ENCODE results near the gene DNAJC6.
"Not testable (repeated sequence)": the region's sequence is repeated elsewhere in the genome, so short reads cannot be mapped to it uniquely, and the experiment has no call there.

DNAJC6 gene

DNA sequence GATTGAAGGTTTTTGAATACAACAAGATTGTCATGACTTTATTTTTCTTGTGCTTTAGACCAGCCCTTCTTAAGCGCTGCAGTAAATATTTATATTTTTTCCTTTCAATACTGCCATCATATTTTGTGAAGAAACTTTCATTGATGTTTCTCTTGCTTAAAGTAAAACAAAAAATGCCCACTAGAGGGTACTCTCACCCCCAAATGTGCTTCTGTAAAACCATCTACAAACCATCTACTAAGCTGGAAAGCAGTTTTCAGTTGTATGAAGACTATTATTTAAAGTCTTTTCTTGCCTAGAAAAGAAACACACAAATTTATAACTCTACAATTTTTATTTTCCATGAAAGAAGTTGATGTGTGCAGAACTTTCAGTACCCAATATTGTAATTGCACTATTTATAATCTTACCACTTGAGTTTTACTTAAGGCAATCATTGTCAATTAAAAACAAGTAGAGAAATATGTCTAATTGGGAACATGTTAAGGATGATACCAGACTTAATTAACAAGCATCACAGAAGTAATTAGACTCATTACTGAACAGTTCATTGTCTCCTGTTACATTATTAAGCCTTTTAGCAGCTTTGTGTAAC is 121.9 kb downstream of the DNAJC6 start:
- peak in 1 of 5 donors; percentile 38 for DNase-seq

DNA sequence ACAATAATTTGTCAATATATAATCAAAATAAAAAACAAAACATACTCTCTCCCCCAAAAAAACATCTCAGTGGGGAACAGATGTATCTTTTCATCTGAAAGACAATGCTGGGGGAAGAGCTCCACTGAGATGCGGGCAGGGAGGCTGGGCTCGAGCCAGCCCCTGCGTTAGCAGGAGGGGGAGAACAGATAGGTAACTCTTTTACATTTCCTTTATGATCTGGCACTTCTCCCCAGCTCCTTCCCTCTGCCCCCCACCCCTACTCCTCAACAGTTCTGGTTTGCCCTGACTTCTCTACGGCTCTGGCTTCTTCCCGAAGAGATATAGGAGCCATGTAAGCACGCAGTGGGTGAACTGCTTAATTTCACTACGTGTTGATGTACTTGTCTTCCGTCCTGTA is 123.6 kb downstream of the DNAJC6 start:
- no peak for DNase-seq

DNA sequence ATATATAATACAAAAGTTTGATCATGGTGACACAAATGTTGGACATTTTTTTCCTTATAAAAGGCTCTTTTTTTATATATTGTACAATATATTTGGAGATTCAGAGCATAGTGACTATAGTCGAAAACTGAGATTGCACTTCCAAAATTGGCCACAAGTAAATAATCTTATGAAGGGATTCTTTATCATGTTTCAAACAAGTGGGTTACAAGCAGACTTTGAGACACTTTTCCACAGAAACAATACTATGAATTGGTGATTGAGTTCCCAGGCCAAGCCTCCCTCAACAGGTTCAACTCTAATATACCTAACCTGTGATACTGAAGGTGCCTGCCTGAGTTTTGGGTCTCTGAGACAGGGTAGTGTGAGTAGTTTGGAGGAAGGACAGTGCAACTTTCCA is 124.9 kb downstream of the DNAJC6 start:
- DNase-seq, result no peak

DNA sequence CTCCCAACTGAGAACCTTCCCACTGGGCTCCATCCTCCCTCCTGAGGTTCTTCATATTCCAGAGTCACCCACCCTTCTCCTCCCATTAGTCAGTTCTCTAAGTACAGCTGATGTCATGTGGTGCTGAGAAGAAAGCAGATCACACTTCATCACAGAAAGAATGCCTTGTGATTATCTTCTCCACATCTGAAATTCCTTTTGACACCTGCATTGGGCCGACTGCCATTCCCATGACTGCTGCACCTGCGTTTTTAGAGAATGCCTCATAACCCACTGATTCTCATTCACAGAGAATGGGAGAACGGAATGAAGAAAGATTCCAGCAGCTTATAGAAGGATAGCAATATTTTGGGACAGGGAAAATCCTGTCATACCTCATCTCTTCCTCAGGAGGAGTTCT is 125.4 kb downstream of the DNAJC6 start:
- no peak for DNase-seq

DNA sequence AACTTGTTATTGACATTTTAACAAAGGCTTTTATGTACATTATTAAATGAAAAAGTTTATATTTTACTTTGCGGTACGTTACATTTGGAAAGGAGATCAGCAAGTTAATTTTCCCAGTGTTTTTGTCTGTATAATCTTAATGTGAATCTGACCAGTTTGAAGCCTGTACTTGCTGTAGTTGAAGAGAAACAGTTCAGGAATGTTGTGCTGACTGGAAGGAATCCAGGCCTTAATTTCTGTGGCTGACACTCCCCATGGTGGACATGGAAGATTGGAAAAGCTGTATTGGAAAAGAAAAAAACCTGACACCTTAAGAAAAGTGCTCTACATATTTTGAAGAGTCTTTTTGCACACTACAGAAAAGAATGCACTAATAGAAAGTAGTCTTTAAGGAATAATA is 126.6 kb downstream of the DNAJC6 start:
- no peak for DNase-seq

DNA sequence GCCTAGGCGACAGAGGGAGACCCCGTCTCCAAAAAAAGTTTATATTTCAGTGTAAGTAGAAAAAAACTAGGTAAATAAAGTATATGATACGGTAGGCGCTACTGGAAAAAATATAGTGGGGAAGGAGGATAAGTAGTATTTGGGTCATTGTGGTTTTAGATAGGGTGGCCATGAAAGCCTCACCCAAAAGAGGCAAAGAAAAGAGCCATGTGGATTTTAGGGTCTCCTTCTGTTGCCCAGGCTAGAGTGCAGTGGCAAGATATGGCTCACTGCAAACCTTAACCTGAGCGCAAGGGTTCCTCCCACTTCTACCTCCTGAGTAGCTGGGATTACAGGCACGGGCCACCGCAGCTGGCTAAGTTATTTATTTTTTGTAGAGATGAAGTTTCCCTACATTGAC is 128.3 kb downstream of the DNAJC6 start:
- no peak for DNase-seq

DNA sequence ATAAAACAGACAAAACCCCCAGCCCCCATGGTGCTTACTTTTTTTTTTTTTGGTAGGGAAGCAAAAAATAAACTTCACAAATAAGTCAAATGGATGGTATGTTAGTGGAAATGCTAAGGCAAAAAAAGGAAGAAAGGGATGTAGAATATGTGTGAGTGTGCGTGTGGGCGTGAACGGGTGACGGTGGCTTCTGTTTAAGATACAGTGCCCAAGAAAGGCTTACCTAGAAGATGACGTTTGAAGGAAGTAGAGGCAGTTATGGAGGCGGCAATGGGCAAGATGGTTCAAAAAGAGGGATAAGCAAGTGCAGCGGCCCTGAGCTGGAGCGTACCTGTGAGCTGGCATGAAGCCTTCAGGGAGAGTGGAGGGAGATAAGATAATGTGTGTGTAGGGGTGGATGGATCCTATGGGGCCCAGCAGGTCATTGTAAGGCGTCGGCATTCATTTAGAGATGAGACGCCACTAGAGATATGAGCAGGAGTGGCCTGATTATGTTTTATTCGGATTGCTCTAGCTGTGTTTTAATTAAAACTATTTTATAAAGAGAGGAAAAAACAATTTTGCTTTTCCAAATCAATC is 131.1 kb downstream of the DNAJC6 start:
- no peak for DNase-seq

DNA sequence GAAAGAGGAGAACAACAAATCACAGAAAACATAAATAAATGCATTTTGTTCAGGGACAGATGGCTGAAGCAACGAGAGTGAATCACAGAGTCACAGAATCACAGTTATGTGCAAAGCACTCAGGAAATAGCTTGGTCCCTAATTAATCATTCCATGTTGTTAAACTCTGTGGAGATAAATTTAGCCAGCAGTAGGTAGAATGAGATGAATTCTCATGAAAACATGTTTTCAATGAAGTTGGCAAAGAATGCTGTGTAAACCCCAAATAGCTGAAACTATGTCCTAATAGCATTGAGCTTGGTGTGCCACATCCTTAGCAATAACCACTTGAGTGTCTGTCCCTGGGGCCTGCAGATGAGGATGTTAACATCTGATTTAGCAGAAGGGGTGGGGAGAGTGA is 131.6 kb downstream of the DNAJC6 start:
- no peak for DNase-seq

DNA sequence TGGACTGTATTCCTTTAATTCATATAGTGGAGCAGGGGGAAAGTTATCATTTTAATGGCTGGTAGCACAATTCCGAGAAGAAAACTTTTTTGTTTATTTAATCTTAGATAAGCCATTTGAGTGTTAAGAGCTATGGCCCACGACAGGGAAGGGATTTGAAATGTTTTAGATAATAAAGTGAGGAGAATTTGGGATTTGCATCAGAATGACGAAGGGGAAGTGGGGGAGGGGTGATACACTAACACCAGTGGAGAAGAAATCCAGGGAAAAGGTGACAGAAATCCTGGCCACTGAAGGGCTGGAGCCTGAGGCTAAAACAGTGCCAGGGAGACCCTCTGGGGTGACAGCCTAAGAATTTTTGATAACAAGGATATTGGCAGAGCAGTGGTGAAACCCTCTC is 132.1 kb downstream of the DNAJC6 start:
- DNase-seq, result no peak

DNA sequence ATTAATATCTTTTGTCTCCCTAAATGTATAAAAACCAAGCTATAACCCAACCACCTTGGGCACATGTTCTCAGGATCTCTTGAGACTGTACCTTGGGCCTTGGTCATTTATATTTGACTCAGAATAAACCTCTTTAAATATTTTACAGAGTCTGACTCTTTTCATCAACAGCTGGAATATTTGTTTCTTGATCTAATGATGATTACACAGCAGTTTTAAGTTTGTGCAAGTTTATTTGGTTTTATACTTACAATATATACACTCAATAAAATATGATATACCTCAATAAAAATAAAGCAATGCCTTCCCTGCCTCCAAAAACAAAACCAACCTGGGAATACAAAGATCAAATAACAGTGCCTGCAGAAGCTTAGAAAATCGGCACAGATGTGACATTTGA is 133.1 kb downstream of the DNAJC6 start:
- DNase-seq, result no peak

DNA sequence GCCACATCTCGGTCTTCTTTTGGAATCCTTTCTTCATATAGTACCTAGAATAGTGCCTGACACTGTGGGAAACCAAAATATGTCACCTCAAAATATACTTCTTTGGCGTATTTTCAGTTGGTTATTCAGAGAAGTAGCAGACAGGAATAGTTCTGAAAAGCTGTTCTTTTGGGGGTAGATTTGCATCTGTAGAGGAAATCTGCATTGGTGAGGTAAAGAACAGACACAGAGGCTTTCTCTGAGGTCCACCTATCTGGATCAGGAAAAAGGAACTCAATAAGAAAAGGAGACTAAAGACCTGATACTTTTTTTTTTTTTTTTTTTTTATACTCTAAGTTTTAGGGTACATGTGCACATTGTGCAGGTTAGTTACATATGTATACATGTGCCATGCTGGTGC is 134.3 kb downstream of the DNAJC6 start:
- no peak for DNase-seq

DNA sequence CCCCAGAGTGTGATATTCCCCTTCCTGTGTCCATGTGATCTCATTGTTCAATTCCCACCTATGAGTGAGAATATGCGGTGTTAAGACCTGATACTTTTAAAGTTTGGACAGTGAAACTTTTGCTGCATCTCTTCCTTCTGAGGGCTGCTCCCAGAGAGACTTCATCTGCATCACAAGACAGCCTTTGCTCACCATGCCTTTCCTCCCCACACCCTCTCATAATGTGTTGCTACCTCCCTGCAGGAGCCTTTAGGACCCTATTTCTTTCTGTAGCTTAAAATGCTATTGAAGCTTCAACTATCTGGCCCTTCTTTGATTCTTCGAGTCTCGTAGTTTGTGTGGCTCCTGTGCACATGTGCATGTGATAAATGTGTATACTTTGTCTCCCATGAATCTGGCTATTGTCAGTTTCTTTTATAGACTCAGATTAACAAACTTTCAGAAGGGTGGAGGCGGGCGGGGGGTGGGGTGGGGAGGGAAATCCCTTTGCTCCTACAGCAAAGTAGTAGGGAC is 134.8 kb downstream of the DNAJC6 start:
- DNase-seq, result no peak

DNA sequence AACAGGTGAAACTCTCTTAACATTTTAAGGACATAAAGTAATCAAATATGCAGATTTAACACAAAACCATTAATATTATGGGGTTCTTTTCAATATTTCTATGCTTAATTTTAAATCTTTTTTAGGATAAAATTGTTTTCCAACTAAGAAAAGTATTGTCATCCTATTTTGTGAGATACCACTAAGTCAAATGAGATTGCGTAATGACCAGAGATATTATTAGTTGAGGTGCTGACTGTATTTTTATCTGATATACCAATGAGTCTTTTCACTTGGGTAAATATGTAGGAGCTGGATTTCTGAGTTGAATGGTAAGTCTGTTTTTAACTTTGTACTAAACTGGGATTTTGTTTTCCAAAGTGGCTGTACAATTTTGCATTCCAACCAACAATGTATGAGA is 136.5 kb downstream of the DNAJC6 start:
- DNase-seq, result no peak

DNA sequence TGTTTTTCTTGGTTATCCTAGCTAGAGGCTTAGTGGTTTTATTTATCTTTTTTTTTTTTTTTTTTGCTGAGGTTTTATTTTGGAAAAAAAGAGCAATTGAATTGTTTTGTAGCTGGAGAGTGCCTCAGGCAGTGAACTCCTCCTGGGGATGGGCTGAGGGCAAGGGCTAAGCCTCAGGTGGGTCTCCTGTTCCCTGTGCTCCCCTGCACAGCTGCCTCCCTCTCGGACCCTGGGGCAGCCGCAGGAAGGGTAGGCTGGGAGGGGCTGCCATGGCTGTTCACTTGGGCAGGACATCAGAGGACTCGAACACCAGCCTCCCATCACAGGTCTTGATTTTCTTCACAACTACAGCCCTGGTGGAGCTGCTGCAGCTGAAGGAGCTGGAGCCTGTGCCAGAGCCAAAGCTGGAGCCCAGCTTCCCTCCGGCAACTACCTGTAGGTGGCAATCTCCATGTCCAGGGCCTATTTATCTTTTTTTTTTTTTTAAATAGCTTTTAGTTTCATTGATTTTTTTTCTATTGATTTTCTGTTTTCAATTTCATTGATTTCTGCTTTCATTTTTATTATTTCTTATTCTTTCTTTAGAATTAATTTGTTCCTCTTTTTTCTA is 140.0 kb downstream of the DNAJC6 start:
- DNase-seq, result no peak

DNA sequence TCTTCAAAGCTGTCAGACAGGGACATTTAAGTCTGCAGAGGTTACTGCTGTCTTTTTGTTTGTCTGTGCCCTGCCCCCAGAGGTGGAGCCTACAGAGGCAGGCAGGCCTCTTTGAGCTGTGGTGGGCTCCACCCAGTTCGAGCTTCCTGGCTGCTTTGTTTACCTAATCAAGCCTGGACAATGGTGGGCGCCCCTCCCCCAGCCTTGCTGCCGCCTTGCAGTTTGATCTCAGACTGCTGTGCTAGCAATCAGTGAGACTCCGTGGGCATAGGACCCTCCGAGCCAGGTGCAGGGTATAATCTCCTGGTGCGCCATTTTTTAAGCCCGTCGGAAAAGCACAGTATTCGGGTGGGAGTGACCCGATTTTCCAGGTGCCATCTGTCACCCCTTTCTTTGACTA is 146.3 kb downstream of the DNAJC6 start:
- not testable (repeated sequence) for DNase-seq

DNA sequence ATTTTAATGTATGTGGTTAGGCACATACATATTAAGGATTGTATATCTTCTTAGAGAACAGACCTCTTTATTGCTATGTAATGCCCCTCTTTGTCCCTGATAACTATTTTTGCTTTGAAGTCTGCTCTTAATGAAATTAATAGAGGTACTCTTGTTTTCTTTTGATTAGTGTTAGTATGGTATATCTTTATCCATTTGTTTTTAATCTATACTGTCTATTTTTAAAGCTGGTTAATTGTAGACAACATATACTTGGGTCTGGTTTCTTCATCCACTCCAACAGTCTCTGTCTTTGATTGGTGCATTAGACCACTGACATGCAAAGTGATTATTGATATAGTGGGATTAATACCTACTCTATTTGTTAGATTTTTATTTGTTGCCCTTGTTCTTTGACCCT is 147.1 kb downstream of the DNAJC6 start:
- no peak for DNase-seq

DNA sequence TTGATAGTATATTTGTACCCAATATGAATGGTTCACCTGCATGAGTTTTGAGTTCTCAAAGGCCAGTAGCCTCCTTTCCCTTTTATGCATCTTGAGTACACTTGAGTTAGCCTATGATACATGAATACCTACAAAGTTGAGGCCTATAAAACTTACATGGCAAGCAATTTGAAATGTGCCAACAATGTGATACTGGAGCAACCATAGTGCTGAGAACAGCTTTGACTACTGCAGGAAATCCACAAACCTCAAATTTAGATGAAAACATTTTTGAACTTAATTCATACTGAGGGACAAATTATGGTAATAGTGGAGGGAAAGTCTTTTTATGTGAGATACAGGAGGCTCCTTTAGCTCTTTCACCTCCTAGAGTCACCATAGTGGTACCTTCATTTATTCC is 148.5 kb downstream of the DNAJC6 start:
- peak in 1 of 5 donors; percentile 29 for DNase-seq

DNA sequence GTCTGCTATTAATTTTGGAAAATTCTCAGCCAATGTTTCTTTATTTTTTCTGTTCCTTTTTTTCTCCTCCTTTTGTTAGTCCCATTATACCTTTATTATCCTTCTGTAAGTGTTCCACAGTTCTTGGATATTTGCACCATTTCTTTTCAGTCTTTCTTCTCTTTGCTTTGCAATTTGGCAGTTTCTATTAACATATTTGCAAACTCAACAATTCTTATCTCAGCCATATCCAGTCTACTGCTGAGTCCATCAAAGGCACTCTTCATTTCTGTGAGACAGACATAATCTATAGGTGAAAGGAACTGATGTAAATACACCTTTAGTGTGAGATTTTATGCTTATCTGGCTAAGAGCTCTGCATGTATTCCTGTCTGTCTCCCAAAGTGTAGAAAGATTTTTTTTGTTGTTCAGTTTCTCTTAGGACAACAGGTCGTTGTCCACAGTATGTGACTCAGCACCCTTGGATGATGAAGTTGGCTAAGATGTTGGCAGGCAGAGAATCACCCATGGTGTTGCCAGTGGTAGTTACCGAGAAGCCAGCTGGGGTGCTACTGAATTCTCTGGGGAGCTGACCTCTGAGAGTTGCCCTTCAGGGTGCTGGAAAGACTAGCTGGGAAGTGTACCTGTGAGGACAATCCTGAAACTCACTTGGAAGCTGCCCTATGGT is 149.5 kb downstream of the DNAJC6 start:
- DNase-seq, result peak in 1 of 5 donors; percentile 3

DNA sequence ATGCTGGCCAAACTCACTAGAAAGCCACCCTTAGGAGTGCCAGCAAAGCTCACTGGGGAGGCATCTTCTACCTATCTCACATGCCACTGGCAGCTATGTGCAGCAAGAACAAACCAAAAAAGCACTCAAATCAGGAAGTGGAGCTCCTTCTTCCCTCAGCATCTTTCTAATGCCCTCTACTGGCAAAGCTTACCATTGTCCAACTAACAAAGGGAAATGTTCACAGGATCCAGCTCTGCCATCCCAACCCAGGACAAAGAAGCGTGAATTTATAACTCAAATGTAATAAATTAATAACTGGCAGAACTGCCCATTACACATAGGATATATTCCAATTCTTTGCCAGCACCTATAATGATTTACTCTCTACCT is 150.0 kb downstream of the DNAJC6 start:
- peak in 1 of 5 donors; percentile 49 for DNase-seq
